Mesothelial cell of epicardium (in vitro differentiated cells): Measurements from ENCODE around the gene CD40. TPM values are rescaled to one million over a fixed set of nuclear protein-coding genes. Genes with fewer than 3 reads are reported as not detected.

Experiments used
- DNase-seq, 2 experiments: peaks; one replicate each; pipeline ENCODE4 v3.0.0; 2021; ENCODE audit warnings: low spot score in 2 of 2; ENCODE audit not compliant: unreplicated experiment in 2 of 2
- H3K27ac Mint-ChIP-seq: 2 replicates; pipeline ENCODE4 v1.8.0; 2021; ENCODE audit warnings: mixed read lengths
- H3K27me3 Mint-ChIP-seq: 2 replicates; pipeline ENCODE4 v1.8.0; 2021; ENCODE audit warnings: low read depth, mixed read lengths
- H3K36me3 Mint-ChIP-seq: 2 replicates; pipeline ENCODE4 v1.8.0; 2021; ENCODE audit warnings: mixed read lengths
- H3K4me1 Mint-ChIP-seq: 2 replicates; pipeline ENCODE4 v1.8.0; 2021; ENCODE audit warnings: mixed read lengths
- H3K4me3 Mint-ChIP-seq: 2 replicates; pipeline ENCODE4 v1.8.0; 2021; ENCODE audit warnings: mild to moderate bottlenecking, moderate library complexity, mixed read lengths
- H3K9me3 Mint-ChIP-seq: 2 replicates; pipeline ENCODE4 v1.8.0; 2021; ENCODE audit warnings: mixed read lengths
- CTCF ChIP-seq: fragments of 200-600 bp; sonication (generic); IDR thresholded peaks from one replicate; pipeline ENCODE4 v1.5.0; 2021; ENCODE audit warnings: antibody characterized with exemption; ENCODE audit not compliant: unreplicated experiment
- total RNA-seq: library from RNA; stranded (reverse); gene quantifications from 3 replicates; pipeline ENCODE4 v1.2.1, GENCODE V29; 2021

The CD40 gene
- total RNA-seq, 1 donor from 2014 or later: 3.8 TPM

- TF ChIP-seq CTCF: no peak
- no peaks in the 10 kb centered on the region for H3K9me3 Mint-ChIP-seq
- DNase-seq: no peak
- no peak overlapping the region for H3K4me3 Mint-ChIP-seq
- no peaks in the 10 kb centered on the region for H3K4me1 Mint-ChIP-seq
- H3K36me3 Mint-ChIP-seq: no peaks in the 10 kb centered on the region
- H3K27me3 Mint-ChIP-seq: peaks cover 53% of the 10 kb centered on the region
- H3K27ac Mint-ChIP-seq: no peak overlapping the region
Measured at GRCh38 chr20:46157625-46158024, 39.5 kb downstream of the CD40 start.

- no peaks in the 10 kb centered on the region for H3K4me1 Mint-ChIP-seq
- H3K36me3 Mint-ChIP-seq: no peaks in the 10 kb centered on the region
- no peak for TF ChIP-seq CTCF
- H3K27ac Mint-ChIP-seq: no peak overlapping the region
- H3K27me3 Mint-ChIP-seq: peaks cover 62% of the 10 kb centered on the region
- DNase-seq: no peak
- no peaks in the 10 kb centered on the region for H3K9me3 Mint-ChIP-seq
- no peak overlapping the region for H3K4me3 Mint-ChIP-seq
Measured at GRCh38 chr20:46158476-46158987, 40.4 kb downstream of the CD40 start.

DNA sequence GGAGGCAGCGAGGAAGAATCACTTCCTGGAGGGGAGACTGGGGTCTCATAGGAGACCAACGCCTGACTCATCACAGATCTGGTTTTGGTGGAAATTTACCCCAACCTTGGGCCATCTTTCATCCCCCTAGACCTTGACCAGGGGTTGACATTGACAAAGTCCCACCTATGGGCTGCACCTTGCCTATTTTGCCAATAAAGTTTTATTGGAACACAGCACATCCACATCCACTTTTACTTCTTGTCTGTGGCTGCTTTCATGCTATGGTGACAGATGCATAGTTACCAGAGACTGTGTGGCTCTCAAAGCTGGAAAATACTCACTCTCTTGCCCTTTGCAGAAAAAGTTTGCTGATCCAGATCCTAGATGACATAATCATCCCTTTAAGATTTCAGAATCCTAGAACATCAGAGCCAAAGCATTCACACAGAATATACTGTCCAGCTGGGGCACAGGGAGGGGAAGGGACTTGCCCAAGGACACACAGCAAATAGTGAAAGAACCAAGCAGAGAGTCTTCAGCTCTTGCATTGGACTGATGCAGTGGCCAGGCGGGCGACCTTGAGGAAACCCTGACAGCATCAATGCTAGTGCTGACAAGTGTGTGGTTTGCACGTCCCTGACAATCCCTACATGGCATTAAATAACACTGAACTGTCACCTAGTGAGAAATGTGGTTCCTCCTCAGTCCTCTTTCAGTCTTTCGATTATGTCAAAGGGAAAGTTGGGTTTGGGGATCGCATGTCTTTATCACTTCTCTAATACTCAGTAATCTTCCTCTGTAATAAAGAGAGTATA, 41.2 kb downstream of the CD40 start:
- Mint-ChIP-seq H3K9me3 (no peaks in the 10 kb centered on the region), H3K27me3 (peaks cover 70% of the 10 kb centered on the region), H3K4me3 (no peak overlapping the region), H3K4me1 (no peaks in the 10 kb centered on the region), H3K27ac (no peak overlapping the region), H3K36me3 (no peaks in the 10 kb centered on the region)
- DNase-seq: no peak
- no peak for TF ChIP-seq CTCF

DNA sequence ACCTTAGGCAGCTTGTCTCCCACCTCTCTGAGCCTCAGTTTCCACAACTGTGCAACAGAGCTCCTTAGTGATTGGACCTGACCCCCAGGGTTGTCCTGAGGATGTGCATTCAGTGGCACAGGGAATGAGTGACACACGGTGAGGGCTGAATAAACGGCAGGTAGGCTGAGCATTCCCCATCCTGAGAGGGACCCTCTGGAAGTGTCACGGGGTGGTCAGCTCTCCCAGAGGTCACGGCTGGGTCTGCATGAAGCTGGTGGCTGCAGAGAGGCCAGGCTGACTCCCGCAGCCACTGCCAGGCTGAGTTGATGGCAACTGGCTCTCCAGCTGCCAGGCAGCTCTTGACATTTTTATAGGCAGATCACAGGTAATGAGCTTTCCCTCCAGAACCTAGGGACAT, 42.5 kb downstream of the CD40 start:
- Mint-ChIP-seq H3K27me3 (peaks cover 64% of the 10 kb centered on the region), H3K9me3 (no peaks in the 10 kb centered on the region), H3K36me3 (no peaks in the 10 kb centered on the region), H3K4me1 (no peaks in the 10 kb centered on the region), H3K4me3 (no peak overlapping the region), H3K27ac (no peak overlapping the region)
- no peak for DNase-seq
- no peak for TF ChIP-seq CTCF

DNA sequence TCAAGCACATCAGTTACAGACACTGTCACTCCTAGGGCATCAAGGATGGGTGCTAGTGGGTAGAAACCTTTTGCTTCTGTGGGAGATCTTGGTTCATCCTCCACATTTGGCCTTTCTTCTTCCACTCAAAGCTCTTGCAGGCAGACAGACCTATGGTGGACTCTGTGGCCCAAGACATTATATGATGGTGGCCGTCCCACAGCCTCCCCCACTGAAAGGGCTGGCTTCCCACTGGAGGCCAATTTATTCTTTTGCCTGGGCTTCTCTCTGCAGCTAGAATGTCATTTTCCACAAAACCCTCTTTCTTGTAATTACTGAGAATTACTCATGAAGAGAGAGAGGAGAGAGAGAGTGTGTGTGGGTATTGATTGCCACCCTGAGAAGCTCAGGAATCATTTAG, 43.8 kb downstream of the CD40 start:
- no peak for DNase-seq
- H3K27me3 Mint-ChIP-seq: peaks cover 74% of the 10 kb centered on the region
- H3K27ac Mint-ChIP-seq: no peak overlapping the region
- no peaks in the 10 kb centered on the region for H3K36me3 Mint-ChIP-seq
- no peak for TF ChIP-seq CTCF
- no peak overlapping the region for H3K4me3 Mint-ChIP-seq
- H3K9me3 Mint-ChIP-seq: no peaks in the 10 kb centered on the region
- no peaks in the 10 kb centered on the region for H3K4me1 Mint-ChIP-seq
